Measurements from ENCODE around the gene ACTR6. TPM values are rescaled to one million over a fixed set of nuclear protein-coding genes. Genes with fewer than 3 reads are reported as not detected.
"Not testable (repeated sequence)": the region's sequence is repeated elsewhere in the genome, so short reads cannot be mapped to it uniquely, and the experiment has no call there.

Gene ACTR6
- total and polyA plus RNA-seq, 10 donors: 15.0 to 32.4 (median 22.6) TPM

- Histone ChIP-seq H3K4me3 (no peak overlapping the region), H3K9me3 (no peaks in the 10 kb centered on the region), H3K4me1 (no peaks in the 10 kb centered on the region), H3K36me3 (peaks cover 0 to 24% (median 6%) of the 10 kb centered on the region in 6 donors), H3K27ac (no peak overlapping the region), H3K27me3 (replicated peaks in 1 of 7) (no peaks in the 10 kb centered on the region)
- no peak for DNase-seq
- no peak for TF ChIP-seq POLR2A (IDR thresholded peaks at IDR 0.05)
- TF ChIP-seq CTCF (IDR thresholded peaks at IDR 0.05 in 8 of 11, conservative IDR thresholded peaks at IDR 0.05 in 3 of 11): no peak
- no peak for TF ChIP-seq POLR2AphosphoS5 (IDR thresholded peaks at IDR 0.05)
- intact Hi-C loops (cut with DNase I; ENCODE audit: low total_unique reads): no loop called here
These were observed 29.4 kb upstream of the ACTR6 start for GRCh38 chr12:100171248-100171647.

GRCh38 chr12:100173111-100173510 is 27.5 kb upstream of the ACTR6 start:
- intact Hi-C loops (cut with DNase I; ENCODE audit: low total_unique reads): no loop called here
- no peak overlapping the region for H3K4me3 ChIP-seq
- DNase-seq: no peak
- TF ChIP-seq POLR2A (IDR thresholded peaks at IDR 0.05) (no peak), CTCF (IDR thresholded peaks at IDR 0.05 in 8 of 11, conservative IDR thresholded peaks at IDR 0.05 in 3 of 11) (no peak), POLR2AphosphoS5 (IDR thresholded peaks at IDR 0.05) (no peak)
- 95 to 98% (median 96%) methylated on average over 5 to 6 of the region's 6 CpGs for WGBS, 5 donors
- H3K9me3 ChIP-seq: no peaks in the 10 kb centered on the region
- peaks cover 0 to 30% (median 6%) of the 10 kb centered on the region in 6 donors for H3K36me3 ChIP-seq
- H3K4me1 ChIP-seq: no peaks in the 10 kb centered on the region
- no peaks in the 10 kb centered on the region for H3K27me3 ChIP-seq (replicated peaks in 1 of 7)
- H3K27ac ChIP-seq: no peak overlapping the region

- no peaks in the 10 kb centered on the region for H3K4me1 ChIP-seq
- TF ChIP-seq POLR2AphosphoS5 (IDR thresholded peaks at IDR 0.05): no peak
- no peak for TF ChIP-seq POLR2A (IDR thresholded peaks at IDR 0.05)
- TF ChIP-seq CTCF (IDR thresholded peaks at IDR 0.05 in 8 of 11, conservative IDR thresholded peaks at IDR 0.05 in 3 of 11): no peak
- no peaks in the 10 kb centered on the region for H3K27me3 ChIP-seq (replicated peaks in 1 of 7)
- H3K9me3 ChIP-seq: no peaks in the 10 kb centered on the region
- intact Hi-C loops (cut with DNase I; ENCODE audit: low total_unique reads): no loop called here
- no peak overlapping the region for H3K27ac ChIP-seq
- H3K4me3 ChIP-seq: no peak overlapping the region
- peaks cover 0 to 32% (median 6%) of the 10 kb centered on the region in 6 donors for H3K36me3 ChIP-seq
- no peak for DNase-seq
These were observed 26.1 kb upstream of the ACTR6 start for GRCh38 chr12:100174495-100174894.

- H3K4me3 ChIP-seq: not testable (repeated sequence)
These were observed 24.1 kb upstream of the ACTR6 start for GRCh38 chr12:100176493-100176892.

GRCh38 chr12:100179252-100179651 is 21.4 kb upstream of the ACTR6 start:
- Histone ChIP-seq H3K36me3 (peaks cover 0 to 33% (median 0%) of the 10 kb centered on the region in 6 donors), H3K4me3 (no peak overlapping the region), H3K27ac (no peak overlapping the region), H3K9me3 (no peaks in the 10 kb centered on the region), H3K27me3 (replicated peaks in 1 of 7) (no peaks in the 10 kb centered on the region), H3K4me1 (no peaks in the 10 kb centered on the region)
- TF ChIP-seq POLR2A (IDR thresholded peaks at IDR 0.05): no peak
- TF ChIP-seq CTCF (IDR thresholded peaks at IDR 0.05 in 8 of 11, conservative IDR thresholded peaks at IDR 0.05 in 3 of 11): no peak
- TF ChIP-seq POLR2AphosphoS5 (IDR thresholded peaks at IDR 0.05): no peak
- intact Hi-C loops (cut with DNase I; ENCODE audit: low total_unique reads): no loop called here
- WGBS, 5 donors: 85 to 96% (median 88%) methylated on average over 2 of the region's 2 CpGs
- DNase-seq: no peak

More at GRCh38 chr12:100176493-100176892, 24.1 kb upstream of the ACTR6 start:
- DNase-seq; H3K4me1 ChIP-seq; H3K27me3 ChIP-seq (replicated peaks in 1 of 7); H3K27ac ChIP-seq; intact Hi-C loops (cut with DNase I; ENCODE audit: low total_unique reads); H3K9me3 ChIP-seq: not testable (repeated sequence)
- 93 to 96% (median 95%) methylated on average over 8 of the region's 8 CpGs for WGBS, 5 donors
- peaks cover 0 to 43% (median 6%) of the 10 kb centered on the region in 6 donors for H3K36me3 ChIP-seq
